GM21529 (cell line): ENCODE results near the gene SDK1.

ENCODE experiments used
- ATAC-seq: cut with Tn5 transposase; IDR thresholded peaks from one replicate; pipeline ENCODE4 v1.9.1; 2021; ENCODE audit not compliant: unreplicated experiment

Gene SDK1

DNA sequence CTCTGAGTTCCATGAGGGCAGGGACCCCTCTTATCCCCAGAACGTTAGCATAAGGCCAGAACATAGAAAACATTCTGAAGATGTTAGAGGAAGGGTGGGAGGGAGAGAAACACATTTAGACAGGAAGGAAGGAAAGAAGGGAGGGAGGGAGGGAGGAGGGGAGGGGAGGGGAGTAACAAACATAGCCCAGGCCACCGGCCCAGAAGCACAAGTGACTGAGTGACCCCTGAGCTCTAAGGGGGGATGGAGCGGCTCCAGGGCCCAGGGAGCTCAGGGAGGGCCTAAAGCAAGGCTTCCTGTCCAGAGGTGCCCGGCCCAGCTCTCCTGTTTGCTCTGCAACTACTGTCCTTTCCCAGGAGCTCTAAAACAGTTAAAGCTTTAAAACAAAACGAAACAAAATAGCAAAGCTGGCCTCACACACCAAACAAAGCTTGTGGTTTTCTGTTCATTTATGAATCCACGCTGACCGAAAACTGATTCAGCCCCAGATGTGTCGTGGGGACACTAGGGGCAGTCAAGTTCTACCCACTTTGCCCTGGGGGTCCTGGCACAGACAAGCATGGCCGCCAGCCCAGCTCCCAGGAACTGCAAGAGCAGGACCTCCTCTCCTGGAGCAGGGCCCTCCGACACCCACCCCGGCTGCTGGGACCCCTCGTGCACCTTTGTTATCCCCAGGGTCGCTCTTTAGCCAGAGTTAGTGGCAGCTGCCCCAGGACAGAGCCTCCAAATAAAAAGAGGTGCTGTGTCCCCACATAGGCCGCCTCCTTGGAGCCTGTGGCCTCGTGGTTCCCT is 884.9 kb downstream of the SDK1 start:
- ATAC-seq, result no peak

DNA sequence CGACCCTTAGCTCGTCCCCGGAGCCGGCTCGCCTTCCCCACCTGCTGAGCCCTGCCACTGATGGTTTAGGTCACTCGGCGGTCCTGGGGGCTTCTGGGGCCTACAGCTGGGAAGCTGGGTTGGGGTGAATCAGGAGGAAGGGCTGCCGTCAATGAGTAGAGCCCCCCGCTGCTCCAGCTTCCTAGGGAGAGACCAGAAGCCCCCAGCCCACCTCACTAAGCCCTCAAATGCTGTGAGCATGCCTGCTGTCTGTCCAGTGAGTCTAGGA is 885.4 kb downstream of the SDK1 start:
- ATAC-seq, result no peak

GRCh38 chr7:4188651-4189050 is 887.6 kb downstream of the SDK1 start:
- ATAC-seq, result no peak

- ATAC-seq, result no peak
Measured at GRCh38 chr7:4189131-4189570, 888.1 kb downstream of the SDK1 start.

DNA sequence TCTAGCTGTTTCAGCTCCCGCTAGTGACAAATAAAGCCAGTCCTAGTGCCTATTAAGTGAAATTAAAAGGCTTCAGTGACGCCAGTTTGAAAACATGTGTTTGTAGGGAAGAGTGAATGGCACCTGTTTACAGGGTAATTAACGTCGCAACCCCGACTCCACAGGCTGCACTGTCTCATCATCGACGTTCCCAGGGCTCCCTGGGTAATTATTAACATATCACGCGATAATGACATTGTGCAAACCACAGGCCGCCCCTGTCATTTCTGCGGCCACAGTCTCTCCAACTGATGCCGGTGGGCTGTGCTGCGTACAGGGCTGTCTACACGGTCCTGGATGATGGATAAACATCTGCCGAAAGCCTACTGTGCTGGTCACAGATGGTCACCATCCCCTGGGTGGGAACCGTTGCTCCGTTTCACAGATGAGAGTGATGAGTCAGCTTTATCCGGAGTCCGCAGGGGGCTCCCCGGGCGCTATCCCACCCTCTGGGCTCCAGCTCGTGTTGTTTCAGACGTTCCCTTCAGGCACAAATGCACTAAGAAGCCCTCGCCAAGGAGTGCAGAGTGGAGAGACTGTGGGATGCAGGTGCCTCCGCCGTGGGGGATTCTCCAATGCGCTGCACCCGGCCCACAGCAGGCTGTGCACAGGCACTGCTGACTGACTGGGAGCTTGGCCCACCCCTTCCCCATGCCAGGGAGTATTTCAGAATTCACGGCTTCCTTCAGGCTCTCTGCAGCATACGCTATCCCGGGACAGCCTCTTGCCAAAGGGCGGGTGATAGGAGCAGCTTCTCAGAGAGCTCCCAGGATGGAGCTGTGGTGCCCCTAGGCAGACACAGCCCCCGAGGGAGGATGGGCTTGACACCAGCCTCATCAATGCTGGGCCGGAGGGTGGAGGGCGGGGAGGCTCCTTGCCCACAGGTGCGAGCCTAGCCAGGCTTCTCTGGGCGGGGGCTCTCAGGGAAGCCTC is 889.2 kb downstream of the SDK1 start:
- ATAC-seq, result no peak

GRCh38 chr7:4191046-4191445 is 890.0 kb downstream of the SDK1 start:
- ATAC-seq, result no peak

GRCh38 chr7:4191525-4191924 is 890.5 kb downstream of the SDK1 start:
- no peak for ATAC-seq

DNA sequence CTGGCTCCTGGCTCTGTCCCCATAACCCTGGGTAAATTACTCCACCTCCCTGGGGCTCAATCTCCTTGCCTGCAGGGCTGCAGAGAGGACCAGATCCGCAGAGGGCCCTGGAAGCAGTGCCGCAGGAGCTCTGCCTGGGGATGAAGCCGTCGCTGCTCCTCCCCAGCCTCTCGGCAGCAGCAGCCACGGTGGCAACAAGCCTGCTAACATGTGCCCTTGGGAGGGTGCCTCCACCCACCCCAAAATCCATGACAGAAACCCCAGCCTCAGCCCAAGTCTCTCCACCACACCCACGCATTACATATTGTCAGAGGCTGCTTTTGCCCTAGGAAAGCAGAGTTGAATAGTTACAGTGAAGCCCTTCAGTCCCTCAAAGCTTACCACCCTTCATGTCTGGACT is 894.6 kb downstream of the SDK1 start:
- no peak for ATAC-seq

GRCh38 chr7:4196121-4196819 is 895.2 kb downstream of the SDK1 start:
- ATAC-seq, result no peak

GRCh38 chr7:4198301-4198700 is 897.2 kb downstream of the SDK1 start:
- ATAC-seq, result no peak

DNA sequence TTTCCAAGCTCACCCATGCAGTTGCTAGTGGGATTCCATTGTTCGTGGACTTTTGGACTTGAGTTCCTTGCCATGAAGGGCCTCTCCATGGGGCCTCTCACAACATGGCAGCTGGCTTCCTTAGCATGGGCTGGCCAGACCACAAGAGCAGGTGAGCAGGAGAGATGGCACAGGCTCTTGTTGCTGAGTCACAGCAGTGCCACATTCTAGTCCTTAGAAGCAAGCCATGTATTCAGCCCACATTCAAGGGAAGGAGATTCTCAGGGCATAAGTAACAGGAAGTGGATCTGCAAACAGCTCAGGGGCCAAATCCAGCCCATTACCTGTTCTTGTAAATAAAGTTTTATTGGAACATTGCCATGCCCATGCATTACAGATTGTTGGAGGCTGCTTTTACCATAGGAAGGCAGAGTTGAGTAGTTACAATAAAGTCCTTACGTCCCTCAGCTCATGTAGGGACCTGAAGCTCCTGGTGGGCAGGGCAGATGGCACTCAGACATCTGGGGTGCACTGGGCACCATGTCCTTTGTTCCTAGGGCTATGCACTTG is 899.6 kb downstream of the SDK1 start:
- ATAC-seq, result no peak

- ATAC-seq, result no peak
Measured at GRCh38 chr7:4201566-4201965, 900.5 kb downstream of the SDK1 start.

- ATAC-seq, result no peak
Measured at GRCh38 chr7:4202154-4202736, 901.2 kb downstream of the SDK1 start.

DNA sequence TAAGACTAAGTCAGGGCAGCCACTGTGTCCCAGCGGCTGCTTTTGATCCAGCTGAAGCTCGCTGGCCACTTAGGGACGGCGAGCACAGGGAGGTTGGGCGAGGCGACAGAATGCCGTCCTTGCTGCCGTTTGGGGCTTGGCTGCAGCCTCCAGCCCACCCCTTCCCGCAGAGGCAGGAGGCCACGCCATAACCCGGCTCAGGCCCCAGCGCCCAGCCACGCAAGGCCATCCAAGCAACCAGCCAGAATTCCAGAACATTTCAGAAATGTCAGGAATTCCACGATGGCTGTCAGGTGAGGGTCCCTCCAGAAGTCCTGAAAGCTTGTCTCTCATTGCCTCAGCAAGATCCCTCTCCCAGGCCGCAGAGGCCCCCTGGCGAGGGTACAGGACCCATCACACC is 901.9 kb downstream of the SDK1 start:
- ATAC-seq, result no peak

GRCh38 chr7:4203626-4204512 is 902.8 kb downstream of the SDK1 start:
- ATAC-seq, result no peak

GRCh38 chr7:4204513-4205165 is 903.6 kb downstream of the SDK1 start:
- no peak for ATAC-seq

- no peak for ATAC-seq
Measured at GRCh38 chr7:4205828-4206227, 904.8 kb downstream of the SDK1 start.

GRCh38 chr7:4207011-4207410 is 906.0 kb downstream of the SDK1 start:
- ATAC-seq, result no peak

DNA sequence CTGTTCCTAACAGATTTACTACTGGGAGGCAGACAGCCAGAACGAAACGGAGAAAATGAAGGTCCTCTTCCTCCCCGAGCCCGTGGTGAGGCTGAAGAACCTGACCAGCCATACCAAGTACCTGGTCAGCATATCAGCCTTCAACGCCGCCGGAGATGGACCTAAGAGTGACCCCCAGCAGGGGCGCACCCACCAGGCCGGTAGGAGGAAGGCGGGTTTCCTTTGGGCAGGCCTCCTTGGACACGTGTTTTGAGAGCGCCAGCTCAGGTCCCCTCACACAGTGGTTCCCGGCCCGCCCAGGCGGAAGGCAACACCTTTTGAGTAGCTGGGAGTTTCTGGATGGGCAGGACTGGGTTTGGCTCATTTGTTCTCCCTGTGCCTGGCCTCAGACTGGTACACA is 907.0 kb downstream of the SDK1 start:
- ATAC-seq, result no peak
